A375 (cell line): Measurements from ENCODE around the gene FAM151A. TPM values are rescaled to one million over a fixed set of nuclear protein-coding genes. Genes with fewer than 3 reads are reported as not detected.

ENCODE experiments used
- total RNA-seq: library from RNA; depleted of rRNA; stranded (reverse); fragments of >200 nt; shearing (Covaris generic); gene quantifications from 2 replicates; pipeline ENCODE4 v1.2.3, GENCODE V29; 2014; rRNA removed

FAM151A gene
- total RNA-seq: not detected in 2 replicates

DNA sequence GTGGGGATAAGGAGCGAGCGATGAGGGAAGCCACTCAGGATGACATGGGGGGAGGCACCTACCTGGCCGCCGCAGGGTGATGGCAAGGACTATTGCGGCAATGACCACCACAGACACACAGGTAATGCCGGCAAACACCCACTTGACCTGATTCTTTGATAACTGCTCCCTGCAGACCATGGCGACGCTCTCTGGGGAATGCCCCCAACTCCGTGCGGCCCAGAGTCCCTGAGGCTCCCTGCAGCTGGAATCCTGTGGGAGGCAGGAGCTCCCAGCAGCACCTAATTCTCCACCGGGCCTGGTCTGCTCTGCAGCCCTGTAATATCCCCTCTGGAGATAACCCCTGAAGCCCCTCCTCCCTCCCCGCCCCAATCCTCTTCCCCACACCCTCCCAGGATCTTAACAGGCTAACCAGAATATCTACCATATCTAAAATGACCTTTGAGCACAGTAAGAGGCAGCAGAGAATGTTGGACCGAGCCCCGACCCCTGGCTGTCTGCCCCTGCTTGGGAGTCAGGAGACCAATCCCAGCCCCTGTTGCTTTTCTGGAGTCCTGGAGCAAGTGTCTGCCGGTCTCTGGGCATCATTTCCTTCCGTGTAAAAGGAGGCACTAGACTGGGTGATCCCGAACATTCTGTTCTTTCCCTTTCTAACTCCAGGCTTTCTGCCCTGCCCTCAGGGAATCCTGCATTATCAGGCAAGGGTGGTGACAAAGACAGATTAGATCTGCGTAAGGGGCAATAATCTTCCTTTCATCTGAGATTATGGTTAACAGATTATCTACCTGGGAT lies at the start of gene FAM151A:
FAM151A (minus strand) TSS at position 310 of the 792 bp plus-strand sequence; CDS start at position 180, 130 bp downstream.

DNA sequence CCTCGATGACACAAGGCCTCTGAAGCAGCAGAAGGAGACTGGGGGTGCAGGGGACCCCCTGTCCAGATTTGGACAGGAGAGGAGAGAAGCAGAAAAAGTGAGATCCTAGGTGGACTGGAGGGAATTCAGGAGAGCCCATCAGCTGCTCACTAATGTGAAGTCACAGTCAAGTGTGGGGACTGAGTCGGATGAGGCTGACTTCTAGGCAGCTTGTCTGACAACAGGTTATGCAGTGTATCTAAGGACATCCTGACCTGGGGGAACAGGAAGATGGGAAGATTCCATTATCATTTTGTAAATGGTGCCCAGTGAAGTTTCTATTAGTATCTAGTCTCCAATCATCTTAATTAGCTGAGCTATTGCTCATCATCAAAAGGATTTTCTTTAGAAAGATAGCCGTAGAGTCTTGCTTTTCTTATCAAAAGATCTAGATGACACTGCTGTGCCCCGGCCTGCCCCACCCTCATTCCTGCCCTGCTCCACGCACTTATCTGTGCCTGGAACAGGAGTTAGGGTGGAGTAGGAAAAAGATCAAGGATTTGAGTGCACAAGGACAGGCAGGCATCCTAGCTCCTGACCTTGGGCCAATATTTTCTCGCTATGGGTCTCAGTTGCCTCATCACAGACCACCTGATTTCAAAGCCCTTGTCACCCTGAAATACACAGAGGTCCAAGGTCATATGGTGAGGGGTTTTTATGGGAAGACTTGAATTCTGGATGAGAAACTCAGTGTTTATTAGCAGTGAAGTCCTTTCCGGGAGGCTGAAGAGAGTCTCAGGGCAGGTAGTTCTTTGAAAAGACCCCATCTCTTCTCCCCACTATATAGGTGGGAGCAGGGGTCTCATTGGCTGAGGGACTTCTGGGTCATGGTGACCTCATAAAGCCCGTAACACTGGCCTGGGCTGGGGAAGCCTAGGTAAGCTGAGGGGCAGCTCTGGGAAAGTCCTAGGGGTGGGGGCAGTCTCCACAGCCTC lies 17.8 kb upstream of the FAM151A start, which contains the start of gene MROH7:
MROH7 (plus strand) TSS at position 924 of the 974 bp plus-strand sequence. CDS start 11,141 bp downstream, outside the sequence.

Other genes with a start within 250 kb of the FAM151A start
- 15.2 and 17.2 TPM in 2 replicates for gene SSBP3, start 217.1 kb downstream of the FAM151A start, total RNA-seq
- 0.30 and 1.3 TPM in 2 replicates for gene ACOT11, start 75.3 kb downstream of the FAM151A start, total RNA-seq
- gene MROH7, start 18.3 kb upstream of the FAM151A start, total RNA-seq: not detected in 2 replicates
- gene TTC4, start 92.3 kb upstream of the FAM151A start, total RNA-seq: 20.6 and 21.2 TPM in 2 replicates
- gene PARS2, start 141.0 kb upstream of the FAM151A start, total RNA-seq: 3.8 and 5.1 TPM in 2 replicates
- not detected in 2 replicates for gene TTC22, start 177.8 kb upstream of the FAM151A start, total RNA-seq